HEK293 (cell line): Measurements from ENCODE around the gene SETD2.

Experiments used
- REST ChIP-seq: fragments of 450-650 bp; formaldehyde crosslinking; IDR thresholded peaks from 2 replicates; pipeline ENCODE4 v1.5.1; 2016; ENCODE audit warnings: missing biosample characterization, missing genetic modification characterization
- SP3 ChIP-seq: fragments of 450-650 bp; formaldehyde crosslinking; IDR thresholded peaks from 2 replicates; pipeline ENCODE4 v1.5.1; 2016; ENCODE audit warnings: missing biosample characterization, missing genetic modification characterization
- ZNF280D ChIP-seq: fragments of 450-650 bp; formaldehyde crosslinking; IDR thresholded peaks from 2 replicates; pipeline ENCODE4 v1.5.1; 2016; ENCODE audit warnings: missing biosample characterization, missing genetic modification characterization

- TF ChIP-seq REST (tag by site-specific recombination) (no peak), SP3 (tag by site-specific recombination) (no peak), ZNF280D (no peak)
Measured at GRCh38 chr3:47003056-47003410, 160.9 kb downstream of the SETD2 start.
